ENCODE data around the gene CD59.
"Not testable (repeated sequence)": the region's sequence is repeated elsewhere in the genome, so short reads cannot be mapped to it uniquely, and the experiment has no call there.

CD59 gene

DNA sequence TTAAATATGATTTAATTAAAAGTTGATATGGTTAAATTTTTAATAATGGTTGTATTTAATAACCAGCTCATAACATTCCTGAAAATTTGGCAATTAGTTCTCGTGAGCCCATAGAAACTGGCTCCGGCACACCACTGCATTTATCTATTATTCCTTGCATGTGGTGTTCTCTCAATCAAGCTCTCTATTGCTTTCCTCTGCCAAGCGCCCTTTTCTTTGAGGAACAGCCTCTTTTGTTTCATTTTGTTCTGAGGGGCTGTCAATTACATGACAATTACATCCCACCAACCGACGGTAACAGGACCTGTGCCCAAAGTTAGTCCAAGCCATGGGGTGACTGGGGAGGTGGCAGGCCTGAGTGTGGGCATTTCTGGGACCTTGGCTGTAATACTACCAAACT, 43.7 kb downstream of the CD59 start:
- DNase-seq (ENCODE audit: low spot score): no peak

GRCh38 chr11:33692013-33692504, 44.2 kb downstream of the CD59 start:
- DNase-seq (ENCODE audit: low spot score): no peak

DNA sequence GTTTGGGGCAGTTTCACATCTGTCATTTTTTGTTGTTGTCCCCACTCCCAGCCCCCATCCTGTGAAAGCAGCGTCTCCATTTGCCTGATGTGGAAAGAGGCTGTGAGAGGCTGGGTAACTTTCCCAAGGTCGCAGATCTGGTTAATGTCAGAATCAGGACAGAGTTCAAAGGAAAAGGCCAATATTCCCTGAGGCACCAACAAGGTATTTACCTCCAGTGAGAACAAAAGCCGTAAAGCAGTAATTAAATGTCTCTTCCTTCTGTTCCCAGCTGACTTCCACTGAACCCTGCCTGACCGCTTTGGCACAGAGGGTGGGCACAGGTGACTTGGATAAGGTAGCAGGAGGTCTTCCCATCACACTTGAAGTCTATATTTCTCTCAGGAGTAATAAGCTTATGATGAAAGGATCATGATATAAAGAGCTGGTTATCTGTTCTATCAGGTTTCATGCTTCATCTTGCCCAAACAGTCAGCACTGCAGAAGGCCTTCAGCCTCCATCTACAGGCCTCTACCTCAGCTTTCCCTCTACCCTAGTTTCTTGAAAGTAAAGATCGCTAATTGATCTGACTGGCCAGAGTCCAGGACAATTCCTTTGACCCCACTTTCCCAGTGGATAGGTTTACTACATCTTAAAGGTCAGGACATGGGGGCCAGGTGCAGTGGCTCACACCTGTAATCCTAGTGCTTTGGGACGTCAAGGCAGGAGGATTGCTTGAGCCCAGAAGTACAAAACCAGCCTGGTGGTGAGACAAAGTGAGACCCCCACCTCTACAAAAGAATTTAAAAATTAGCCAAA, 45.0 kb downstream of the CD59 start:
- DNase-seq (ENCODE audit: low spot score): no peak

DNA sequence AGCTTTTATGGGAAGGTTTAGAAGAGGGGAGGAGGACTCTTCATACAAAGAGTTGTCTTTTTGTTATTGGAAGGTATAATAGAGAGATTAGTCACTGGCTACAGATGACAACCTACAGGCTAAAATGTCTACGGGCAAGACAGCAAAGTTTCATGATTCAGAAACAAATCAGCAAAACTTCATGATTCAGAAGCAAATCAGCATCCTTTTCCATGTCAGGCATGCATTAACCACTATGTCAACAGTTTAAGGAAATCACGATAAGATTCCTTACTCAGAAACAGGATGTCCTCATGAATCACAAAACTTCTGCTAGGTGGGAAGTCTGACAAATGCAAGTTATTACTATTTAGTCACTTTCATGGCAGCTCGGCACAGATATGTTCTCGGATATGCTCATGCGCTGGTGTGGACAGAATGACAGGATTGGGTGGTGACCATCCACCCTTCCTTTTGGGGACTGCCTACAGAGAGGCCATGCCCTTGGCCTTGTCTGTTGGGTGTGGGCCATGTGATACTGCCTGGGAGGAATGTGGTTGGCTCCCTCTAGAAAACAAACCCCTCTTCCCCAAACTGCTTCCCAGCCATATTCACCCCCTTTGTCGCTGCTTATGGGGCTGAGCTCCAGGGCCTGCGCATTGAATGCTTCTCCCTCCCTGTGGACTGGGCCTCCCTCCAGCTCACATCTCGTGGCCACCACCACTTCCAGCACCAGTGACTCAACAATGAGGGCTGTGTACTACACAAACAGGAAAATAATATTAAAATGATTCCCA, 45.7 kb downstream of the CD59 start:
- no peak for DNase-seq (ENCODE audit: low spot score)

GRCh38 chr11:33689501-33689900, 46.7 kb downstream of the CD59 start:
- no peak for DNase-seq (ENCODE audit: low spot score)

- no peak for DNase-seq (ENCODE audit: low spot score)
Observed at GRCh38 chr11:33689085-33689484, 47.1 kb downstream of the CD59 start.

DNA sequence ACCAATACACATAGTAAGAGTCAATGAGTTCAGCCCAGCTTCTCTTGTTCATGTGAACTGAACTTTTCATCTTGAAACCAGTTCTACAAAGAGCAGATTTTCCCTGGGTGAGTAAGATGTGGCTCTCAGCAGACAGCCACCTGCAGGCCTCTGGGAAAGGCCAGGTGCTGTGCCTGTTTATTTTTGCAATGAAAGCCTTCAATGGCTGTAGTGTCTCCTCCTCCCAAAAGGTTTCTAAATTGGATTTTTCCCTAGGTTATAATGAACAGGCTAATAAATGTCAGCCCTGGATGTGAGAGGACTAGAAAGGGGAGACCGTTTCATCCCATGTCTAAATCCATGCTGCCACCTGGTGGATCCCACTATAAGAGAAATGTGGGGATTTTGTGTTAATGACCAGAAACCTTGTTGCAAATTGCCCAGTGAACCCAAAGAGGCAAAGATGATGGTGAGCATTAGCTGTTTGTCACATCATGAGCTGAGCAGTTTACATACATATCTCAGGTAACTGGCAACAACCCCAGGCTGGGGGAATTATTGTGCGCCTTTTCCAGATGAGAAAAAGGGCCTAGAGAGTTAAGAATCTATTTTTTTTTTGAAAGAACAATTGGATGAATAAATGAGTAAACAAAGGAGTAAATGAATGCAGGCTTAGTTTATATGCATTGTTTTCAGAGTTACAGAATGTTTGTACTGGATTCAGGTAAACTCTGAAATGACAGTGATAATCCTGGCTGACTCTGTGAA, 48.3 kb downstream of the CD59 start:
- no peak for DNase-seq (ENCODE audit: low spot score)

DNA sequence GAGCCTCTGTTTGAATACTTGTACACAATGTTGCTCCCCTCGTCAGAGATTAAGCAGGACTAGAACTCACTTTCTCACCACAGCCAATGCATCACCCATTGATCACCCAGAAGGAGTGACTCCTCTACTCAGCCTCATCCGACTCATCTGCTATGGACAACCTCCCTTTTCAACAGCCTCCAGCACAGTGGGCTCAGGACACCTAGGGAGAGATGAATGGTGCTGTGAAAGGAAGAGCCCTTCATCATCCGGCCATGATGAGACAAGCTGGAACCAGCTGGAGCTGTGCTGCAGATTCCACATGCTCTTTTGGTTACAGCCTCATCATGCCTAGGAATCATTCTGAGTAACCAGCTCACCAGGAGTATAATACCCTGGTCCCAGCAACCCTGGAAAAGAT, 51.1 kb downstream of the CD59 start:
- no peak for DNase-seq (ENCODE audit: low spot score)

GRCh38 chr11:33684003-33684706, 52.1 kb downstream of the CD59 start:
- DNase-seq (ENCODE audit: low spot score): no peak

GRCh38 chr11:33682446-33682845, 53.8 kb downstream of the CD59 start:
- no peak for DNase-seq (ENCODE audit: low spot score)

DNA sequence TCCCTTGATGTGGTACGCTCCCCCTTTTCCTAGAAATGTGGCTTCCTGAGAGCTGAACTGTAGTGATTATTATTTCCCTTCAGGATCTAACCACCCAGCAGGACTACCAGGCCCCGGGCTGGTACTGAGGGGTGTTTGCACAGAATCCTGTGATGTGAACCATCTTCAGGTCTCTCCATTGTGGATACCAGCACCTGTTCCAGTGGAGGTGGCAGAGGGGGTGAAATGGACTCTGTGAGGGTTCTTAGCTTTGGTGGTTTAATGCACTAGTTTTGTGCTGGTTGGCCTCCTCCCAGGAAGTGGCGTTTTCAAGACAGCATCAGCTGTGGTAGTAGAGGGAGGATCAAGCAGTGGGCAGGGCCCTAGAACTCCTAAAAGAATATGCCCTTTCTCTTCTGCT, 54.2 kb downstream of the CD59 start:
- DNase-seq (ENCODE audit: low spot score): no peak

- not testable (repeated sequence) for DNase-seq (ENCODE audit: low spot score)
Observed at GRCh38 chr11:33678616-33679015, 57.6 kb downstream of the CD59 start.

DNA sequence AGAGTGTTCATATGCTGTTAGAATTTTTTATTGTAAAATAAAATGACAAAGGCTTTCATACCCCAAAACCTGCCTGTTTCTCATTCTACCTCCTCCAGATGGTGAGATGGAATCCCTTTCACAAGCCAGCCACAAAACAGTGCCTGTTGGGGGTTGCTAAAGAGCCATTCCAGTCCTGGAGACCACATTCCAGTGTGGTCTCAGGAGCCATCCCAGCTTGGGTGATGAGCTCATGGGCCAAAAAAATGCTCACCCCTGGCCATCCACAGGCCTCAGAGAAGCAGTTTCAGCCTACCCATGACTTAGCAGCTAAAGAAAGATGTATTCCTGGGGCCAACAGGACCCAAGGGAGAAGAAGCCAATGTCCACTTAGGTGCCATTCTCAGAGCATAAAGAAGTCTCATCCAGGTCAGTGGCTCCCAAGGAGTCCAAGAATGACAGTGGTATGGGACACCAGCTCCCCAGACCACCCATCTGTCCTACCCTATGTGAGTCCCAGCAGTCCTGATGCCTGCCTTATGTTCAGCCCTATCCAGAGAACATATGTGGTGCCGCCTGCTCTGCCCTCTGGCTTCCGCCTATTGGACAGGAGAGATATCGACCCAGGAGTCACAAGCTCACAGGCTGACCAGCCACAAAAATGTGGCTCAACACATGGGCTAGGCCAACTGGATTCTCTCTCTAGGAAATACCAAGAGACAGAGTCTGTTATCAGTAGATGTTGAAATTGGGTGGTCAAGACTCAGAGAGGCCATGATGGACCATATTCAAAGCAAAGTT, 62.0 kb downstream of the CD59 start:
- DNase-seq (ENCODE audit: low spot score): no peak

DNA sequence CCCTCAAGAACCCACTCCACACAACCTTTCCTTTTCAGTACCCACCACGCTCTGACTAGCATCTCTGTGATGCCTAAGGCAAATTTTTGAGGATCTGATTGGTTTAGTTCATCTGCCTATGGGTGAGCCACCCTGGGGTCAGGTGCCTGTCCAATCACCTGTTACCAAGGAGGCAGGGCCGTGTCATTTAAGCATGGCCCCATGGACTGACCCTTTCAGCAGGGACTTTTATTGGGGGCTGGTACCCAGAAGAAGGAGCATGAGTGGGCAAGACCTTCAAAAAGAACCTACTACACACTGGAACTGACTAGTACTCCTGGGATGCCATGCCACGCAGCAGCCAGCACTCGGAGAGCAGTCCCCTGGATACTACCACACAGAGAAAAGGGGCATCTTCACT, 64.0 kb downstream of the CD59 start:
- DNase-seq (ENCODE audit: low spot score): no peak

DNA sequence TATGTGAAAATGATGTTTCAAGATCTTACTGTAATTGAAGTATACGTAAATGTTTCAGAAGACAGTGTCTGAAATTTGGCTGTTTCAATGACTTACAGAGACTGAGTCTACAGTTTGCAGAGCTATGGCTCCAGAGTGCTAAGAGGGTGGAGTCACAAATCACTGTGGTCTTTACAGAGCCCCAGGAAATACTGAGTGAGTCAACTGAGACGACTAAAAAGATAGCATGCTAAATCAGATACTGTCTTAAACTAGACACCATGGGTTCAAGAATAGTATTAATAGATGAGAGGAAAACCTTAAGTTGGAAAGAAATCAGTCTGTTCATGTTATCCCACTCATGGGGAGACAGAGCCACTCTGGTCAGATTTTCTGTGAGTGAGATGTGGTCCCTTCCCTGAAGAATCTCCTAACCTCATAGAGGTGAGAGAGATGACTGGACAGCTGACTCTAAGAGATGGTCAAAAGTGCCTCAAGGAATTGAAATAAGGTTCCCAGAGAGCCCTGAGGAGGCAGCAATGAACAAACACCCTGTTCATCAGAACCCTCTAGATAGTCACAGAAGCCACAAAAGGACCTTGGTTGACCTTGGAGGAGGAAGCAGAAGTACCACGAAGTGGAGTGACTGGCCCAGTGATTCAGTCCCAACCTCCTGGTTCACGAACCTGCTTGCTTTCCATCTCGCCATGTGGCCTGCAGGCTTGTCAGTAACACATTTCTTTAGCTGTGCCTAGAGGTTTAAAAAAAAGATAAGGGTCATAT, 65.8 kb downstream of the CD59 start:
- DNase-seq (ENCODE audit: low spot score): no peak

- no peak for DNase-seq (ENCODE audit: low spot score)
Observed at GRCh38 chr11:33669598-33670249, 66.5 kb downstream of the CD59 start.

DNA sequence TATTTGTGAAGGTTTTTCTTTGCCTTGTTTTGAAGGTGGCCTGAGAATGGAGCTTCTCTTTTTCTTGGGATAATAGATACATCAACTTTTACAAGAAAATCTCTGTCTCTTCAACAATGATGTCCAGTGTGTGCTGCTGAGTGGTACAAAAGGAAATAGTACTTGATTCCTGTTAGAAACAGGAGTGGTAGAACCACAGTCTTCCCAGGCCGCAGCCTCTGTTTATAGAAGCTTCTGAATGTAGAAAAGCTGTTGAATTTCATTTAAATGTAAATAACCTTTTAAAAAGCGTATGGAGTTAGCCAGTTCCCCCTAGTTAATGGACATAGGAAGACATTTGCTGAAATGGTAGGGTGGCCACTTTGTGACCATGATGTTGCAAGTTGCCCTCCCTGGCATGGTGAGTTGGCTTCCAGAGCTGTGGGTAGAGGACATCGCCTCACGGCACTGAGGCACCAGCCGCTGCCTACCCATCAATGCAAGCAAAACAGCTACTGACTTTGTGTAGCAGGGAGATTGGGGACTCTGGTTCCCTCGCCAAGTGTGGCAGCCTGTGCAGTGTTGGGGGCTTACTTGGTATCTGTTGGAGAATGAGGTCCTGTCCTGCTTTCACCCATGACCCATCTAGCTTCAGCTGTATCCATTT, 67.1 kb downstream of the CD59 start:
- no peak for DNase-seq (ENCODE audit: low spot score)

GRCh38 chr11:33668468-33668825, 67.8 kb downstream of the CD59 start:
- no peak for DNase-seq (ENCODE audit: low spot score)

GRCh38 chr11:33667819-33668467, 68.3 kb downstream of the CD59 start:
- DNase-seq (ENCODE audit: low spot score): no peak
